Type B pancreatic cell (in vitro differentiated cells): ENCODE data around the gene ARHGAP44. TPM values are rescaled to one million over a fixed set of nuclear protein-coding genes. Genes with fewer than 3 reads are reported as not detected.
"Not testable (repeated sequence)": the region's sequence is repeated elsewhere in the genome, so short reads cannot be mapped to it uniquely, and the experiment has no call there.

Source experiments
- DNase-seq: peaks from one replicate; pipeline ENCODE4 v3.0.0; 2021; ENCODE audit warnings: mixed read lengths; ENCODE audit not compliant: unreplicated experiment; ENCODE audit errors: extremely low spot score
- H3K27ac Mint-ChIP-seq: 2 replicates; pipeline ENCODE4 v1.8.0; 2021; ENCODE audit warnings: mild to moderate bottlenecking, mixed read lengths
- H3K27me3 Mint-ChIP-seq: 2 replicates; pipeline ENCODE4 v1.8.0; 2021; ENCODE audit warnings: mixed read lengths
- H3K36me3 Mint-ChIP-seq: 2 replicates; pipeline ENCODE4 v1.8.0; 2021; ENCODE audit warnings: mixed read lengths
- H3K4me1 Mint-ChIP-seq: one replicate; pipeline ENCODE4 v1.8.0; 2021; ENCODE audit warnings: mixed read lengths; ENCODE audit not compliant: unreplicated experiment
- H3K4me3 Mint-ChIP-seq: 2 replicates; pipeline ENCODE4 v1.8.0; 2021; ENCODE audit warnings: mild to moderate bottlenecking, mixed read lengths
- H3K9me3 Mint-ChIP-seq: 2 replicates; pipeline ENCODE4 v1.8.0; 2021; ENCODE audit warnings: mixed read lengths
- CTCF ChIP-seq: fragments of 200-600 bp; sonication (generic); conservative IDR thresholded peaks from 2 replicates; pipeline ENCODE4 v1.5.0; 2021; ENCODE audit warnings: antibody characterized with exemption, mild to moderate bottlenecking
- total RNA-seq: library from RNA; stranded (reverse); gene quantifications from 2 replicates; pipeline ENCODE4 v1.2.1, GENCODE V29; 2021; ENCODE audit warnings: low replicate concordance

Gene ARHGAP44
- total RNA-seq, 1 donor from 2014 or later: 10.9 TPM

- no peaks in the 10 kb centered on the region for H3K36me3 Mint-ChIP-seq
- peaks cover 15% of the 10 kb centered on the region for H3K27me3 Mint-ChIP-seq
- peak overlapping the region; percentile 68 for H3K4me3 Mint-ChIP-seq
- no peak overlapping the region for H3K27ac Mint-ChIP-seq
- TF ChIP-seq CTCF: no peak
- peaks cover 3% of the 10 kb centered on the region for H3K4me1 Mint-ChIP-seq
- no peaks in the 10 kb centered on the region for H3K9me3 Mint-ChIP-seq
- DNase-seq: no peak
Observed at GRCh38 chr17:12973496-12974004, 184.3 kb downstream of the ARHGAP44 start.

GRCh38 chr17:12974005-12974531 lies 184.8 kb downstream of the ARHGAP44 start:
- H3K9me3 Mint-ChIP-seq: no peaks in the 10 kb centered on the region
- no peak for TF ChIP-seq CTCF
- H3K4me3 Mint-ChIP-seq: peak overlapping the region; percentile 74
- no peak overlapping the region for H3K27ac Mint-ChIP-seq
- DNase-seq: no peak
- H3K4me1 Mint-ChIP-seq: peaks cover 3% of the 10 kb centered on the region
- no peaks in the 10 kb centered on the region for H3K36me3 Mint-ChIP-seq
- H3K27me3 Mint-ChIP-seq: peaks cover 15% of the 10 kb centered on the region

- no peaks in the 10 kb centered on the region for H3K9me3 Mint-ChIP-seq
- peaks cover 13% of the 10 kb centered on the region for H3K27me3 Mint-ChIP-seq
- peak overlapping the region; percentile 71 for H3K27ac Mint-ChIP-seq
Observed at GRCh38 chr17:12977008-12977751, 187.9 kb downstream of the ARHGAP44 start.

GRCh38 chr17:12978787-12979186 lies 189.5 kb downstream of the ARHGAP44 start:
- not testable (repeated sequence) for DNase-seq, H3K4me1 Mint-ChIP-seq, H3K27me3 Mint-ChIP-seq, H3K27ac Mint-ChIP-seq, H3K9me3 Mint-ChIP-seq, H3K4me3 Mint-ChIP-seq, H3K36me3 Mint-ChIP-seq

More at GRCh38 chr17:12977008-12977751, 187.9 kb downstream of the ARHGAP44 start:
- peaks cover under 1% of the 10 kb centered on the region for H3K36me3 Mint-ChIP-seq
- TF ChIP-seq CTCF: no peak
- peaks cover 3% of the 10 kb centered on the region for H3K4me1 Mint-ChIP-seq
- DNase-seq: no peak
- no peak overlapping the region for H3K4me3 Mint-ChIP-seq

GRCh38 chr17:12979246-12979645 lies 189.9 kb downstream of the ARHGAP44 start:
- H3K27ac Mint-ChIP-seq: no peak overlapping the region
- H3K27me3 Mint-ChIP-seq: peaks cover 3% of the 10 kb centered on the region
- no peaks in the 10 kb centered on the region for H3K4me1 Mint-ChIP-seq
- H3K36me3 Mint-ChIP-seq: peaks cover 4% of the 10 kb centered on the region
- DNase-seq: no peak
- no peaks in the 10 kb centered on the region for H3K9me3 Mint-ChIP-seq
- no peak for TF ChIP-seq CTCF
- no peak overlapping the region for H3K4me3 Mint-ChIP-seq

- peaks cover 4% of the 10 kb centered on the region for H3K36me3 Mint-ChIP-seq
- H3K4me1 Mint-ChIP-seq: no peaks in the 10 kb centered on the region
- no peaks in the 10 kb centered on the region for H3K9me3 Mint-ChIP-seq
- H3K27ac Mint-ChIP-seq: no peak overlapping the region
- no peaks in the 10 kb centered on the region for H3K27me3 Mint-ChIP-seq
- no peak overlapping the region for H3K4me3 Mint-ChIP-seq
- TF ChIP-seq CTCF: no peak
- DNase-seq: no peak
Observed at GRCh38 chr17:12979826-12980500, 190.7 kb downstream of the ARHGAP44 start.
